Left lobe of liver (tissue), 2 donors: Measurements from ENCODE around the gene PAX5. TPM values are rescaled to one million over a fixed set of nuclear protein-coding genes. Genes with fewer than 3 reads are reported as not detected.

Experiments used
- ATAC-seq: fragments of 200-7000 bp; cut with Tn5 transposase; one replicate; pipeline ENCODE4 v1.9.1; 2020; ENCODE audit warnings: mild to moderate bottlenecking, moderate library complexity
- DNase-seq: peaks from one replicate; pipeline ENCODE4 v3.0.0-alpha.2; 2020; ENCODE audit warnings: low spot score
- total RNA-seq: library from RNA; stranded (reverse); gene quantifications from one replicate; pipeline ENCODE4 v1.2.1, GENCODE V29; 2021
- donor health status: DM: no; HTN: no; CAD: no; lungs with moderate emphysema.
- donor health status: DM: no; HTN: yes; CAD: no.

PAX5 gene
- total RNA-seq, 1 donor from 2014 or later: 0.05 TPM

GRCh38 chr9:36865731-36866635 lies 168.1 kb downstream of the PAX5 start:
- no peak for DNase-seq
- no peak for ATAC-seq

GRCh38 chr9:36864491-36865410 lies 169.3 kb downstream of the PAX5 start:
- no peak for ATAC-seq

GRCh38 chr9:36862206-36863145 lies 171.6 kb downstream of the PAX5 start:
- ATAC-seq: peak; percentile 89
- DNase-seq: no peak

More at GRCh38 chr9:36864491-36865410, 169.3 kb downstream of the PAX5 start:
- DNase-seq: no peak

- peak; percentile 19 for ATAC-seq
- DNase-seq: no peak
These were observed 172.4 kb downstream of the PAX5 start for GRCh38 chr9:36861528-36862205.

- ATAC-seq (no peak), DNase-seq (no peak)
These were observed 175.2 kb downstream of the PAX5 start for GRCh38 chr9:36858805-36859375.

GRCh38 chr9:36855448-36856315 lies 178.4 kb downstream of the PAX5 start:
- ATAC-seq (peak; percentile 77), DNase-seq (no peak)

GRCh38 chr9:36854751-36855150 lies 179.3 kb downstream of the PAX5 start:
- DNase-seq (no peak), ATAC-seq (no peak)

- DNase-seq: no peak
- ATAC-seq: no peak
These were observed 180.0 kb downstream of the PAX5 start for GRCh38 chr9:36854034-36854433.

GRCh38 chr9:36853233-36853632 lies 180.8 kb downstream of the PAX5 start:
- ATAC-seq (no peak), DNase-seq (no peak)

- no peak for ATAC-seq
These were observed 184.1 kb downstream of the PAX5 start for GRCh38 chr9:36849943-36850342.

GRCh38 chr9:36848946-36849345 lies 185.1 kb downstream of the PAX5 start:
- DNase-seq (no peak), ATAC-seq (no peak)

More at GRCh38 chr9:36849943-36850342, 184.1 kb downstream of the PAX5 start:
- no peak for DNase-seq

- no peak for DNase-seq
- ATAC-seq: no peak
These were observed 186.0 kb downstream of the PAX5 start for GRCh38 chr9:36847781-36848673.

- ATAC-seq (no peak), DNase-seq (no peak)
These were observed 187.4 kb downstream of the PAX5 start for GRCh38 chr9:36846621-36847020.

GRCh38 chr9:36845844-36846243 lies 188.2 kb downstream of the PAX5 start:
- no peak for ATAC-seq

GRCh38 chr9:36844961-36845360 lies 189.1 kb downstream of the PAX5 start:
- ATAC-seq (no peak), DNase-seq (no peak)

More at GRCh38 chr9:36845844-36846243, 188.2 kb downstream of the PAX5 start:
- no peak for DNase-seq

- no peak for ATAC-seq
- DNase-seq: no peak
These were observed 190.1 kb downstream of the PAX5 start for GRCh38 chr9:36843964-36844363.
